HepG2 (cell line): ENCODE results near the gene RAB17. TPM values are rescaled to one million over a fixed set of nuclear protein-coding genes. Genes with fewer than 3 reads are reported as not detected.

Experiments used
- ATM ChIP-seq: fragments of 450-650 bp; IDR thresholded peaks from 2 replicates; pipeline ENCODE4 v1.7.1; 2017; ENCODE audit warnings: mild to moderate bottlenecking, borderline replicate concordance
- BCL6 ChIP-seq: IDR thresholded peaks from 2 replicates; pipeline ENCODE4 v1.6.1; 2016; ENCODE audit warnings: missing genetic modification reagents, missing compliant biosample characterization
- BRF2 ChIP-seq: sonication (generic); formaldehyde crosslinking; IDR thresholded peaks from 2 replicates; pipeline ENCODE4 v1.8.1; 2022; ENCODE audit warnings: mild to moderate bottlenecking, missing genetic modification reagents
- E2F2 ChIP-seq: sonication (generic); formaldehyde crosslinking; IDR thresholded peaks from 2 replicates; pipeline ENCODE4 v1.4.0; 2020; ENCODE audit warnings: missing genetic modification reagents, borderline replicate concordance
- ETV5 ChIP-seq: IDR thresholded peaks from 2 replicates; pipeline ENCODE4 v1.6.1; 2018; ENCODE audit warnings: missing biosample characterization, missing genetic modification reagents, inconsistent platforms, borderline replicate concordance
- FLYWCH1 ChIP-seq: sonication (generic); formaldehyde crosslinking; IDR thresholded peaks from 2 replicates; pipeline ENCODE4 v1.8.1; 2023; ENCODE audit warnings: mild to moderate bottlenecking, missing genetic modification reagents
- IRX3 ChIP-seq: sonication (generic); formaldehyde crosslinking; IDR thresholded peaks from 2 replicates; pipeline ENCODE4 v1.8.1; 2023; ENCODE audit warnings: mild to moderate bottlenecking, low read depth, missing genetic modification reagents, borderline replicate concordance
- KDM1A ChIP-seq: IDR thresholded peaks from 2 replicates; pipeline ENCODE4 v1.6.1; 2016; ENCODE audit warnings: missing compliant biosample characterization
- KDM4B ChIP-seq: sonication (generic); formaldehyde crosslinking; IDR thresholded peaks from 2 replicates; pipeline ENCODE4 v1.4.0; 2020; ENCODE audit warnings: missing genetic modification reagents
- ONECUT2 ChIP-seq: sonication (generic); formaldehyde crosslinking; IDR thresholded peaks from 2 replicates; pipeline ENCODE4 v1.4.0; 2020; ENCODE audit warnings: missing genetic modification reagents
- PRPF4 ChIP-seq: fragments of 200-400 bp; formaldehyde crosslinking; IDR thresholded peaks from 2 replicates; pipeline ENCODE4 v1.6.1; 2016; ENCODE audit warnings: low read length, low read depth; ENCODE audit not compliant: poor library complexity, severe bottlenecking
- RCOR2 ChIP-seq: IDR thresholded peaks from 2 replicates; pipeline ENCODE4 v1.6.1; 2016; ENCODE audit warnings: missing biosample characterization, missing genetic modification reagents
- RXRB ChIP-seq: IDR thresholded peaks from 2 replicates; pipeline ENCODE4 v1.6.1; 2016; ENCODE audit warnings: borderline replicate concordance, missing genetic modification reagents, missing compliant biosample characterization
- SIX4 ChIP-seq: sonication (generic); formaldehyde crosslinking; IDR thresholded peaks from 2 replicates; pipeline ENCODE4 v1.4.0; 2020; ENCODE audit warnings: missing genetic modification reagents
- SP5 ChIP-seq: IDR thresholded peaks from 2 replicates; pipeline ENCODE4 v1.6.1; 2016; ENCODE audit warnings: low read depth, borderline replicate concordance
- TFAP4 ChIP-seq: sonication (generic); IDR thresholded peaks from 2 replicates; pipeline ENCODE4 v1.6.1; 2016; ENCODE audit warnings: low read depth, borderline replicate concordance
- TFE3 ChIP-seq: IDR thresholded peaks from 2 replicates; pipeline ENCODE4 v1.6.1; 2016
- ZFP36L2 ChIP-seq: sonication (generic); formaldehyde crosslinking; IDR thresholded peaks from 2 replicates; pipeline ENCODE4 v1.4.0; 2020; ENCODE audit warnings: missing genetic modification reagents
- ZNF160 ChIP-seq: sonication (generic); formaldehyde crosslinking; IDR thresholded peaks from 2 replicates; pipeline ENCODE4 v1.8.0; 2022; ENCODE audit warnings: mild to moderate bottlenecking, inconsistent platforms, missing genetic modification reagents
- ZNF30 ChIP-seq: sonication (generic); formaldehyde crosslinking; IDR thresholded peaks from 2 replicates; pipeline ENCODE4 v1.5.0; 2020; ENCODE audit warnings: mild to moderate bottlenecking, missing genetic modification reagents
- ZNF343 ChIP-seq: sonication (generic); formaldehyde crosslinking; IDR thresholded peaks from 2 replicates; pipeline ENCODE4 v1.4.0; 2020; ENCODE audit warnings: mild to moderate bottlenecking, missing genetic modification reagents
- ZNF496 ChIP-seq: sonication (generic); formaldehyde crosslinking; IDR thresholded peaks from 2 replicates; pipeline ENCODE4 v1.8.1; 2023; ENCODE audit warnings: mild to moderate bottlenecking, moderate library complexity, missing genetic modification reagents; ENCODE audit not compliant: insufficient replicate concordance
- ZNF775 ChIP-seq: sonication (generic); formaldehyde crosslinking; IDR thresholded peaks from 2 replicates; pipeline ENCODE4 v1.4.0; 2020; ENCODE audit warnings: missing genetic modification reagents, mild to moderate bottlenecking, moderate library complexity, borderline replicate concordance
- polyA plus RNA-seq, 8 experiments: library from polyadenylated mRNA; depleted of rRNA in 3 of 8; stranded (reverse) in 7 of 8; unstranded in 1 of 8; fragments of >200 nt; fragmentation: Illumina TruSeq in 4 of 8; extraction: Trizol in 4 of 8; gene quantifications; 2 replicates each; pipeline versions ENCODE4 v1.2.1 to v1.2.3, GENCODE V29; 2011 to 2016; ENCODE audit warnings: low read depth in 4 of 8, missing spikeins in 1 of 8, mixed read lengths in 1 of 8; ENCODE audit not compliant: insufficient read depth in 1 of 8
- total RNA-seq, 5 experiments: library from RNA; depleted of rRNA; stranded (reverse); fragments of >200 nt; fragmentation: Illumina TruSeq; extraction: Trizol; gene quantifications; 2 replicates each; pipeline ENCODE4 v1.2.3, GENCODE V29; 2016; ENCODE audit warnings: low read depth in 1 of 5
- TF ChIP-seq, protein P1 (sequence below), 2 experiments: fragments of 450-650 bp in 1 of 2; sonication (generic) in 1 of 2; formaldehyde crosslinking; IDR thresholded peaks; 2 replicates each; pipeline versions ENCODE4 v1.5.0 to v1.8.0; 2020 to 2022; ENCODE audit warnings: mild to moderate bottlenecking in 1 of 2, missing genetic modification reagents in 1 of 2
- TF ChIP-seq, protein P2 (sequence below): sonication (generic); formaldehyde crosslinking; IDR thresholded peaks from 2 replicates; pipeline ENCODE4 v1.5.1; 2020; ENCODE audit warnings: mild to moderate bottlenecking, missing genetic modification reagents, borderline replicate concordance

RAB17 gene
- total and polyA plus RNA-seq, 2 of the 13 experiments (the other 11 are each of a cell fraction or from before 2014, with no cell fraction given), result 68.0 to 124 TPM

GRCh38 chr2:237551071-237551574 is 39.4 kb downstream of the RAB17 start (continued):
- no peak for TF ChIP-seq FLYWCH1
- 0 out of 2 replicates have a peak, but pooled peaks have one; percentile 28 for TF ChIP-seq TFE3 (CRISPR knock-in tag)
- no peak for TF ChIP-seq ZNF160 (CRISPR knock-in tag)
- no peak for TF ChIP-seq IRX3 (CRISPR knock-in tag)
- no peak for TF ChIP-seq ETV5 (CRISPR knock-in tag)
- TF ChIP-seq ATM, result no peak
- no peak for TF ChIP-seq ONECUT2 (CRISPR knock-in tag)
- 0 out of 2 replicates have a peak, but pooled peaks have one; percentile 24 for TF ChIP-seq RXRB (CRISPR knock-in tag)
- TF ChIP-seq ZFP36L2 (CRISPR knock-in tag), result no peak
- no peak for TF ChIP-seq RCOR2 (CRISPR knock-in tag)
- TF ChIP-seq ZNF30, result no peak
- TF ChIP-seq PRPF4, result no peak
- no peak for TF ChIP-seq BRF2 (CRISPR knock-in tag)
- TF ChIP-seq KDM1A (CRISPR knock-in tag), result no peak
- TF ChIP-seq, protein P1, sequence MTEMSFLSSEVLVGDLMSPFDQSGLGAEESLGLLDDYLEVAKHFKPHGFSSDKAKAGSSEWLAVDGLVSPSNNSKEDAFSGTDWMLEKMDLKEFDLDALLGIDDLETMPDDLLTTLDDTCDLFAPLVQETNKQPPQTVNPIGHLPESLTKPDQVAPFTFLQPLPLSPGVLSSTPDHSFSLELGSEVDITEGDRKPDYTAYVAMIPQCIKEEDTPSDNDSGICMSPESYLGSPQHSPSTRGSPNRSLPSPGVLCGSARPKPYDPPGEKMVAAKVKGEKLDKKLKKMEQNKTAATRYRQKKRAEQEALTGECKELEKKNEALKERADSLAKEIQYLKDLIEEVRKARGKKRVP (CRISPR knock-in tag; IDR thresholded peaks at IDR 0.05), result no peak
- no peak for TF ChIP-seq E2F2 (CRISPR knock-in tag)
- TF ChIP-seq SIX4, result no peak
- no peak for TF ChIP-seq KDM4B (CRISPR knock-in tag)
- no peak for TF ChIP-seq ZNF496 (CRISPR knock-in tag)
- TF ChIP-seq, protein P2, sequence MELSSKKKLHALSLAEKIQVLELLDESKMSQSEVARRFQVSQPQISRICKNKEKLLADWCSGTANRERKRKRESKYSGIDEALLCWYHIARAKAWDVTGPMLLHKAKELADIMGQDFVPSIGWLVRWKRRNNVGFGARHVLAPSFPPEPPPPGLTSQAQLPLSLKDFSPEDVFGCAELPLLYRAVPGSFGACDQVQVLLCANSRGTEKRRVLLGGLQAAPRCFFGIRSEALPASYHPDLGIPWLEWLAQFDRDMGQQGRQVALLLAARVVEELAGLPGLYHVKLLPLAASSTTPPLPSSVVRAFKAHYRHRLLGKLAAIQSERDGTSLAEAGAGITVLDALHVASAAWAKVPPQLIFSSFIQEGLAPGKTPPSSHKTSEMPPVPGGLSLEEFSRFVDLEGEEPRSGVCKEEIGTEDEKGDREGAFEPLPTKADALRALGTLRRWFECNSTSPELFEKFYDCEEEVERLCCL (CRISPR knock-in tag), result no peak; the same call in 1 of the 2 replicates
- no peak for TF ChIP-seq ZNF343
- peak; percentile 41; the same call in 1 of the 2 replicates for TF ChIP-seq TFAP4
- no peak for TF ChIP-seq BCL6
- no peak for TF ChIP-seq ZNF775 (CRISPR knock-in tag)
- TF ChIP-seq SP5 (CRISPR knock-in tag), result no peak
